A549 (cell line): ENCODE data around the gene GRIA3. TPM values are rescaled to one million over a fixed set of nuclear protein-coding genes. Genes with fewer than 3 reads are reported as not detected.

Experiments used
- ATAC-seq, 2 experiments: fragments of 200-7000 bp in 1 of 2; fragments of >200 bp in 1 of 2; cut with Nextera tagmentation in 1 of 2; cut with Tn5 transposase in 1 of 2; 3 replicates each; pipeline versions ENCODE4 v1.8.0 to v1.9.1; 2018 to 2020; ENCODE audit warnings: mild to moderate bottlenecking in 1 of 2, moderate library complexity in 1 of 2
- CTCF ChIA-PET: fragments of 300-600 bp; sonication (Branson Sonifier 250); formaldehyde crosslinking; extraction: SDS; loops from one replicate; lab custom pipeline; 2021; ENCODE audit warnings: antibody characterized with exemption, inconsistent platforms; lab: Yijun Ruan, JAX
- POLR2A ChIA-PET: fragments of 350-600 bp; formaldehyde crosslinking; extraction: SDS; loops from one replicate; lab custom pipeline; 2021; ENCODE audit warnings: antibody characterized with exemption, inconsistent platforms; lab: Yijun Ruan, JAX
- DNase-seq, 2 experiments: peaks; one replicate each; pipeline versions ENCODE4 v3.0.0 to v3.0.0-alpha.2; 2011 to 2016; ENCODE audit warnings: low read depth in 1 of 2, low spot score in 1 of 2
- FAIRE-seq: peaks from 2 replicates; lab custom pipeline; 2011; peaks lifted over from hg19 to GRCh38; lab: Jason Lieb, UNC
- H3K27ac ChIP-seq, 2 experiments: fragments of >200 bp; sonication (Bioruptor Twin); formaldehyde crosslinking; 3 replicates each; pipeline ENCODE4 v1.5.1; 2016 to 2017
- H3K4me1 ChIP-seq: fragments of >200 bp; sonication (Bioruptor Twin); formaldehyde crosslinking; 3 replicates; pipeline ENCODE4 v1.6.1; 2016
- H3K4me2 ChIP-seq: fragments of >200 bp; sonication (Bioruptor Twin); formaldehyde crosslinking; 3 replicates; pipeline ENCODE4 v1.6.1; 2016
- H3K4me3 ChIP-seq: fragments of >200 bp; sonication (Bioruptor Twin); formaldehyde crosslinking; 3 replicates; pipeline ENCODE4 v1.5.1; 2016
- H3K9me3 ChIP-seq: fragments of >200 bp; sonication (Bioruptor Twin); formaldehyde crosslinking; 3 replicates; pipeline ENCODE4 v1.6.1; 2016
- BHLHE40 ChIP-seq: IDR thresholded peaks from 2 replicates; pipeline ENCODE4 v1.6.1; 2012; ENCODE audit warnings: low read depth, low read length, inconsistent platforms
- CBX2 ChIP-seq: fragments of 200-600 bp; sonication (generic); IDR thresholded peaks from 2 replicates; pipeline ENCODE4 v1.6.1; 2016; ENCODE audit warnings: low read depth, mild to moderate bottlenecking, borderline replicate concordance
- EHF ChIP-seq: fragments of 250-450 bp; sonication (Bioruptor Pico); IDR thresholded peaks from 2 replicates; pipeline ENCODE4 v1.5.0; 2020; ENCODE audit warnings: mild to moderate bottlenecking
- EHMT2 ChIP-seq: fragments of 200-600 bp; sonication (generic); IDR thresholded peaks from 2 replicates; pipeline ENCODE4 v1.6.1; 2016; ENCODE audit warnings: antibody characterized with exemption, low read depth, mild to moderate bottlenecking, moderate library complexity
- EP300 ChIP-seq, 2 experiments: fragments of >200 bp; sonication (Bioruptor Twin); formaldehyde crosslinking; IDR thresholded peaks; 2 replicates in 1 of 2; 3 replicates in 1 of 2; pipeline ENCODE4 v1.6.1; 2016 to 2017
- FOSL2 ChIP-seq, 2 experiments: fragments of 450-650 bp in 1 of 2; fragments of >200 bp in 1 of 2; sonication (Bioruptor Twin) in 1 of 2; formaldehyde crosslinking; IDR thresholded peaks; 2 replicates each; pipeline versions ENCODE4 v1.5.0 to v1.6.1; 2016 to 2020; ENCODE audit warnings: mild to moderate bottlenecking in 1 of 2, moderate library complexity in 1 of 2
- HDAC2 ChIP-seq: fragments of 200-600 bp; sonication (generic); IDR thresholded peaks from 2 replicates; pipeline ENCODE4 v1.6.1; 2016
- HEYL ChIP-seq: fragments of 250-450 bp; sonication (Bioruptor Pico); IDR thresholded peaks from 2 replicates; pipeline ENCODE4 v1.8.0; 2021; ENCODE audit warnings: mild to moderate bottlenecking, moderate library complexity
- HOXA7 ChIP-seq: fragments of 250-450 bp; sonication (Bioruptor Pico); IDR thresholded peaks from 2 replicates; pipeline ENCODE4 v1.5.0; 2020; ENCODE audit warnings: mild to moderate bottlenecking, moderate library complexity
- HOXB5 ChIP-seq: fragments of 250-450 bp; sonication (Bioruptor Pico); IDR thresholded peaks from 2 replicates; pipeline ENCODE4 v1.5.0; 2020; ENCODE audit warnings: mild to moderate bottlenecking, moderate library complexity
- JUN ChIP-seq, 2 experiments: fragments of >200 bp; sonication (Bioruptor Twin); formaldehyde crosslinking; IDR thresholded peaks; 2 replicates in 1 of 2; 3 replicates in 1 of 2; pipeline ENCODE4 v1.6.1; 2016 to 2017
- KDM1A ChIP-seq: fragments of 200-600 bp; sonication (generic); IDR thresholded peaks from 2 replicates; pipeline ENCODE4 v1.6.1; 2016; ENCODE audit warnings: low read depth, mild to moderate bottlenecking
- MAZ ChIP-seq: fragments of 150-350 bp; IDR thresholded peaks from 2 replicates; pipeline ENCODE4 v1.6.1; 2014; ENCODE audit warnings: antibody characterized with exemption, low read depth, low read length, borderline replicate concordance
- NFE2L2 ChIP-seq: fragments of 150-350 bp; conservative IDR thresholded peaks from 2 replicates; pipeline ENCODE4 v1.6.1; 2014; ENCODE audit warnings: low read length
- RAD21 ChIP-seq, 2 experiments: fragments of >200 bp in 1 of 2; sonication (Bioruptor Twin) in 1 of 2; formaldehyde crosslinking in 1 of 2; IDR thresholded peaks in 1 of 2; conservative IDR thresholded peaks in 1 of 2; 2 replicates in 1 of 2; 3 replicates in 1 of 2; pipeline ENCODE4 v1.6.1; 2012 to 2018; ENCODE audit warnings: inconsistent platforms in 1 of 2
- RNF2 ChIP-seq: fragments of 200-600 bp; sonication (generic); IDR thresholded peaks from 2 replicates; pipeline ENCODE4 v1.6.1; 2016; ENCODE audit warnings: low read depth, mild to moderate bottlenecking, antibody characterized with exemption, moderate library complexity, borderline replicate concordance
- SREBF2 ChIP-seq: fragments of 450-650 bp; IDR thresholded peaks from 2 replicates; pipeline ENCODE4 v1.6.1; 2014; ENCODE audit warnings: mild to moderate bottlenecking, moderate library complexity
- ZSCAN20 ChIP-seq: fragments of 250-450 bp; sonication (Bioruptor Pico); IDR thresholded peaks from 2 replicates; pipeline ENCODE4 v1.8.0; 2022; ENCODE audit warnings: mild to moderate bottlenecking, moderate library complexity
- WGBS: methylation state at CpG from one replicate; pipeline ENCODE4 v1.1.6; 2017; ENCODE audit errors: missing lambda C conversion rate; 5-methylcytosine and 5-hydroxymethylcytosine counted together
- polyA plus RNA-seq, 4 experiments: library from polyadenylated mRNA; depleted of rRNA in 3 of 4; stranded (reverse); fragments of >200 nt; fragmentation: RNase III in 1 of 4; extraction: RNeasy Plus Mini Kit Qiagen cat#74134 plus additional on column Dnase treatment in 1 of 4; gene quantifications; 2 replicates in 3 of 4; 3 replicates in 1 of 4; pipeline ENCODE4 v1.2.3, GENCODE V29; 2011 to 2017
- TF ChIP-seq, protein P1 (sequence below): IDR thresholded peaks from 2 replicates; pipeline ENCODE4 v1.6.1; 2012
- TF ChIP-seq, protein P2 (sequence below): fragments of 250-450 bp; sonication (Bioruptor Pico); IDR thresholded peaks from 2 replicates; pipeline ENCODE4 v1.5.0; 2021; ENCODE audit warnings: mild to moderate bottlenecking, moderate library complexity, borderline replicate concordance
- TF ChIP-seq, protein P3 (sequence below): fragments of 450-650 bp; IDR thresholded peaks from 2 replicates; pipeline ENCODE4 v1.6.1; 2014; ENCODE audit warnings: antibody characterized with exemption
- TF ChIP-seq, protein P4 (sequence below): fragments of >200 bp; sonication (Bioruptor Twin); formaldehyde crosslinking; IDR thresholded peaks from 3 replicates; pipeline ENCODE4 v1.6.1; 2016
- TF ChIP-seq, protein P5 (sequence below): fragments of 150-350 bp; IDR thresholded peaks from 2 replicates; pipeline ENCODE4 v1.6.1; 2014; ENCODE audit warnings: low read depth, mild to moderate bottlenecking, low read length

GRIA3 gene
- polyA plus RNA-seq, 2 of the 4 experiments (the other 2 are of a cell fraction): not detected

DNA sequence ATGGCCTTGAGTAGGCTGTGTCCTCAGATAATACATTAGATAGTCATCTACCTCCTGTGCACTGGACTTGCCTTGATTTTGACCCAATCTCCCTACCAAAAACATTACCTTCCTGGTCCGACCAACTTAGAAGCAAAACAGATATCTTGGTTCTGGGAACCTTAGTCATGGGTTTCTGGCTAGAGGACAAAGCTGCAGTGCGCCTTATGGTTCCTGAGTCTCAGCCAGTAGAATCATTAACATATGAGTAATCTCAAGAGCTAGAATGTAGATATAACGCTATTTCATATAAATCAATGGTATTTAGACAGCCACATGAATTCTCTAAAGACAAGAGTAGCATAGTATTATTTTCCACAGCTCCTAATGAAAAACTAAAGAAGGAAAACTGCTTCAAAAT, 83.1 kb downstream of the GRIA3 start:
- DNase-seq (no peak), FAIRE-seq (no peak), ATAC-seq (no peak)
- H3K9me3 ChIP-seq: no peaks in the 10 kb centered on the region
- TF ChIP-seq CBX2 (no peak), HOXA7 (no peak), KDM1A (no peak), HDAC2 (no peak), HOXB5 (CRISPR knock-in tag) (no peak), EP300 (IDR thresholded peaks at IDR 0.05) (no peak), RNF2 (no peak), MAZ (no peak), FOSL2 (IDR thresholded peaks at IDR 0.05) (no peak), FOSL2 (CRISPR knock-in tag; IDR thresholded peaks at IDR 0.05) (no peak), EHF (CRISPR knock-in tag) (no peak), JUN (IDR thresholded peaks at IDR 0.05) (no peak), SREBF2 (no peak)
- TF ChIP-seq, protein P1, sequence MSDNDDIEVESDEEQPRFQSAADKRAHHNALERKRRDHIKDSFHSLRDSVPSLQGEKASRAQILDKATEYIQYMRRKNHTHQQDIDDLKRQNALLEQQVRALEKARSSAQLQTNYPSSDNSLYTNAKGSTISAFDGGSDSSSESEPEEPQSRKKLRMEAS: no peak
- TF ChIP-seq, protein P2, sequence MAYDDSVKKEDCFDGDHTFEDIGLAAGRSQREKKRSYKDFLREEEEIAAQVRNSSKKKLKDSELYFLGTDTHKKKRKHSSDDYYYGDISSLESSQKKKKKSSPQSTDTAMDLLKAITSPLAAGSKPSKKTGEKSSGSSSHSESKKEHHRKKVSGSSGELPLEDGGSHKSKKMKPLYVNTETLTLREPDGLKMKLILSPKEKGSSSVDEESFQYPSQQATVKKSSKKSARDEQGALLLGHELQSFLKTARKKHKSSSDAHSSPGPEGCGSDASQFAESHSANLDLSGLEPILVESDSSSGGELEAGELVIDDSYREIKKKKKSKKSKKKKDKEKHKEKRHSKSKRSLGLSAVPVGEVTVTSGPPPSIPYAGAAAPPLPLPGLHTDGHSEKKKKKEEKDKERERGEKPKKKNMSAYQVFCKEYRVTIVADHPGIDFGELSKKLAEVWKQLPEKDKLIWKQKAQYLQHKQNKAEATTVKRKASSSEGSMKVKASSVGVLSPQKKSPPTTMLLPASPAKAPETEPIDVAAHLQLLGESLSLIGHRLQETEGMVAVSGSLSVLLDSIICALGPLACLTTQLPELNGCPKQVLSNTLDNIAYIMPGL (CRISPR knock-in tag): no peak
- TF ChIP-seq, protein P3, sequence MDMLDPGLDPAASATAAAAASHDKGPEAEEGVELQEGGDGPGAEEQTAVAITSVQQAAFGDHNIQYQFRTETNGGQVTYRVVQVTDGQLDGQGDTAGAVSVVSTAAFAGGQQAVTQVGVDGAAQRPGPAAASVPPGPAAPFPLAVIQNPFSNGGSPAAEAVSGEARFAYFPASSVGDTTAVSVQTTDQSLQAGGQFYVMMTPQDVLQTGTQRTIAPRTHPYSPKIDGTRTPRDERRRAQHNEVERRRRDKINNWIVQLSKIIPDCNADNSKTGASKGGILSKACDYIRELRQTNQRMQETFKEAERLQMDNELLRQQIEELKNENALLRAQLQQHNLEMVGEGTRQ: no peak
- H3K4me3 ChIP-seq: no peak overlapping the region
- H3K4me1 ChIP-seq: no peaks in the 10 kb centered on the region
- no peak overlapping the region for H3K27ac ChIP-seq
- WGBS: 56% methylated on average over 3 of the region's 3 CpGs
- POLR2A ChIA-PET: no interaction called here
- CTCF ChIA-PET: interaction anchor here (0.6 kb wide), 1 partner anchor 42 kb away, joined by 3 read pairs; no protein-coding TSS in a partner anchor
- no peak overlapping the region for H3K4me2 ChIP-seq

DNA sequence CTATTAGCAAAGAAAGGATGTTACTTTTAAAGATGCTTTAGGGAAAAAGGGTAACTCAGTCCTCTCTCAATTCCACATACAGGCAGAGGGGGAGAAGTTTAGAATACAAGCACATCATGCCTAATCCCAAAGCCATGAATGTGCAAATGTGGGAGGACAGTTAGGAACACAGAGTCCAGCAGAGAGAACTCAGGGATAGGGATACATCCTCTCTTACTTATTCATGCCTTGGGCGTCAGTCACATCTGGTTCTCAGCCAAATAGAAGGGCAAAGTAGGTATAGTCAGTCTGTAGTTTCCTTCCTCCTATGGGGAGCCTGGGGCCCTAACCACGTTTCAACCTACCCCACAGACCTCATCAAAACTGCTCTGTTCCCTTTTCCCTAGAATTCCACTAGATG, 87.8 kb downstream of the GRIA3 start:
- FAIRE-seq (no peak), ATAC-seq (no peak), DNase-seq (no peak)
- Histone ChIP-seq H3K4me3 (no peak overlapping the region), H3K27ac (no peak overlapping the region), H3K9me3 (no peaks in the 10 kb centered on the region), H3K4me1 (no peaks in the 10 kb centered on the region), H3K4me2 (no peak overlapping the region)
- TF ChIP-seq ZSCAN20: no peak
- TF ChIP-seq BHLHE40: no peak
- TF ChIP-seq EHMT2: no peak
- TF ChIP-seq HEYL: no peak
- TF ChIP-seq NFE2L2: no peak
- TF ChIP-seq, protein P4, sequence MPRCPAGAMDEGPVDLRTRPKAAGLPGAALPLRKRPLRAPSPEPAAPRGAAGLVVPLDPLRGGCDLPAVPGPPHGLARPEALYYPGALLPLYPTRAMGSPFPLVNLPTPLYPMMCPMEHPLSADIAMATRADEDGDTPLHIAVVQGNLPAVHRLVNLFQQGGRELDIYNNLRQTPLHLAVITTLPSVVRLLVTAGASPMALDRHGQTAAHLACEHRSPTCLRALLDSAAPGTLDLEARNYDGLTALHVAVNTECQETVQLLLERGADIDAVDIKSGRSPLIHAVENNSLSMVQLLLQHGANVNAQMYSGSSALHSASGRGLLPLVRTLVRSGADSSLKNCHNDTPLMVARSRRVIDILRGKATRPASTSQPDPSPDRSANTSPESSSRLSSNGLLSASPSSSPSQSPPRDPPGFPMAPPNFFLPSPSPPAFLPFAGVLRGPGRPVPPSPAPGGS: no peak
- TF ChIP-seq, protein P1: no peak
- ChIA-PET POLR2A (no interaction called here), CTCF (no interaction called here)
- WGBS: 43% methylated on average over 2 of the region's 2 CpGs

DNA sequence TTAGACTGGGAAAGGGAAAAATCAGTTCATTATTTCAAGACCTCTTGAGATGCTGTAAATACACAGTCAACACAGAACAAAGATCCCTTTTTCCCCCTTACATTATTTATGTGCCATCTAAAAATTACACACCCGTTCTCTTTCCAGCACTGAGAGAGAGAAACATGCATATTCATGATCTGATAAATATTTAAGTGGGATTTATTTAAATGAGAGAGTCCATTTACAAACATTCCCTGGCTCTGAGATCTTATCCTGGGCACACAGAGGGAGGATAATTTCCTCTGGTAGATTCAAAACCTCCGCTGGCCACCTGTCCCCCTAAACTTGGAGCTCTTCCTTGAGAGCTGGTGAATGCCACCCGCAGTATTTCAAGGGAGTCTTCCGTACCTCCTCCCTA, 88.6 kb downstream of the GRIA3 start:
- POLR2A ChIA-PET: no interaction called here
- no peaks in the 10 kb centered on the region for H3K9me3 ChIP-seq
- CTCF ChIA-PET: no interaction called here
- 75% methylated on average over 4 of the region's 4 CpGs for WGBS
- no peak for ATAC-seq
- FAIRE-seq: no peak
- no peak overlapping the region for H3K4me2 ChIP-seq
- no peaks in the 10 kb centered on the region for H3K4me1 ChIP-seq
- no peak overlapping the region for H3K27ac ChIP-seq
- no peak for DNase-seq
- H3K4me3 ChIP-seq: no peak overlapping the region
- TF ChIP-seq EHMT2 (no peak), SREBF2 (no peak), RAD21 (conservative IDR thresholded peaks at IDR 0.05 in 1 of 2, IDR thresholded peaks at IDR 0.05 in 1 of 2) (no peak)
- TF ChIP-seq, protein P5, sequence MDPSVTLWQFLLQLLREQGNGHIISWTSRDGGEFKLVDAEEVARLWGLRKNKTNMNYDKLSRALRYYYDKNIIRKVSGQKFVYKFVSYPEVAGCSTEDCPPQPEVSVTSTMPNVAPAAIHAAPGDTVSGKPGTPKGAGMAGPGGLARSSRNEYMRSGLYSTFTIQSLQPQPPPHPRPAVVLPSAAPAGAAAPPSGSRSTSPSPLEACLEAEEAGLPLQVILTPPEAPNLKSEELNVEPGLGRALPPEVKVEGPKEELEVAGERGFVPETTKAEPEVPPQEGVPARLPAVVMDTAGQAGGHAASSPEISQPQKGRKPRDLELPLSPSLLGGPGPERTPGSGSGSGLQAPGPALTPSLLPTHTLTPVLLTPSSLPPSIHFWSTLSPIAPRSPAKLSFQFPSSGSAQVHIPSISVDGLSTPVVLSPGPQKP: no peak
